Prostate gland (tissue), 2 donors: ENCODE data around the gene TRAFD1. TPM values are rescaled to one million over a fixed set of nuclear protein-coding genes. Genes with fewer than 3 reads are reported as not detected.

ENCODE experiments used
- DNase-seq: peaks from one replicate; pipeline ENCODE4 v3.0.0-alpha.2; 2019; ENCODE audit warnings: low spot score
- H3K27ac ChIP-seq, 2 donors: fragments of 200-600 bp; sonication (generic); 2 replicates each; pipeline ENCODE4 v1.5.1; 2017 to 2019
- H3K27me3 ChIP-seq: fragments of 200-600 bp; sonication (generic); replicated peaks from 2 replicates; pipeline ENCODE4 v1.5.1; 2019; ENCODE audit not compliant: insufficient read depth
- H3K36me3 ChIP-seq, 2 donors: fragments of 200-600 bp; sonication (generic); 1 replicate in 1 of 2; 2 replicates in 1 of 2; pipeline versions ENCODE4 v1.5.1 to v1.8.1; 2017 to 2019
- H3K4me1 ChIP-seq: fragments of 200-600 bp; sonication (generic); replicated peaks from 2 replicates; pipeline ENCODE4 v1.5.1; 2019
- H3K4me3 ChIP-seq, 2 donors: fragments of 200-600 bp; sonication (generic); 2 replicates each; pipeline ENCODE4 v1.5.1; 2017 to 2019
- H3K9me3 ChIP-seq: fragments of 200-600 bp; sonication (generic); 2 replicates; pipeline ENCODE4 v1.5.1; 2017
- POLR2A ChIP-seq: fragments of 450-650 bp; IDR thresholded peaks from one replicate; pipeline ENCODE4 v1.6.1; 2016; ENCODE audit warnings: antibody characterized with exemption, mild to moderate bottlenecking
- POLR2AphosphoS5 ChIP-seq: sonication (generic); formaldehyde crosslinking; IDR thresholded peaks from one replicate; pipeline ENCODE4 v1.6.1; 2017; ENCODE audit warnings: antibody characterized with exemption
- WGBS: methylation state at CpG from one replicate; pipeline ENCODE4 v1.1.5; 2018; 5-methylcytosine and 5-hydroxymethylcytosine counted together
- intact Hi-C: fragments of 100-400 bp; cut with DNase I; formaldehyde crosslinking; loops from one replicate; pipeline ENCODE4 v1.14.2; 2022
- total RNA-seq, 2 donors: library from RNA; depleted of rRNA; stranded (reverse); fragments of >200 nt; gene quantifications; one replicate each; pipeline ENCODE4 v1.1.0, GENCODE V29; 2016
- TF ChIP-seq, protein P1 (sequence below), 4 experiments: fragments of 200-600 bp in 2 of 4; fragments of 450-650 bp in 2 of 4; sonication (generic) in 2 of 4; IDR thresholded peaks; 1 replicate in 3 of 4; 2 replicates in 1 of 4; pipeline ENCODE4 v1.5.1; 2016 to 2019; ENCODE audit warnings: antibody characterized with exemption in 4 of 4, mild to moderate bottlenecking in 2 of 4, moderate library complexity in 2 of 4

The TRAFD1 gene
- total RNA-seq, 2 donors from 2014 or later: 44.8 to 56.4 TPM

DNA sequence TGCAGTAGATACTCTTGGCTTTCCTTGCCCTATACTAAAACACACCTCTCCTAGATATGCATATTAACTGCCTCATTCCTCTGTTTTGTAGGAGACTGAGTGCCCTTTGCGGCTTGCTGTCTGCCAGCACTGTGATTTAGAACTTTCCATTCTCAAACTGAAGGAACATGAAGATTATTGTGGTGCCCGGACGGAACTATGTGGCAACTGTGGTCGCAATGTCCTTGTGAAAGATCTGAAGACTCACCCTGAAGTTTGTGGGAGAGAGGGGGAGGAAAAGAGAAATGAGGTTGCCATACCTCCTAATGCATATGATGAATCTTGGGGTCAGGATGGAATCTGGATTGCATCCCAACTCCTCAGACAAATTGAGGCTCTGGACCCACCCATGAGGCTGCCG, 15.4 kb downstream of the TRAFD1 start:
- TF ChIP-seq, protein P1, sequence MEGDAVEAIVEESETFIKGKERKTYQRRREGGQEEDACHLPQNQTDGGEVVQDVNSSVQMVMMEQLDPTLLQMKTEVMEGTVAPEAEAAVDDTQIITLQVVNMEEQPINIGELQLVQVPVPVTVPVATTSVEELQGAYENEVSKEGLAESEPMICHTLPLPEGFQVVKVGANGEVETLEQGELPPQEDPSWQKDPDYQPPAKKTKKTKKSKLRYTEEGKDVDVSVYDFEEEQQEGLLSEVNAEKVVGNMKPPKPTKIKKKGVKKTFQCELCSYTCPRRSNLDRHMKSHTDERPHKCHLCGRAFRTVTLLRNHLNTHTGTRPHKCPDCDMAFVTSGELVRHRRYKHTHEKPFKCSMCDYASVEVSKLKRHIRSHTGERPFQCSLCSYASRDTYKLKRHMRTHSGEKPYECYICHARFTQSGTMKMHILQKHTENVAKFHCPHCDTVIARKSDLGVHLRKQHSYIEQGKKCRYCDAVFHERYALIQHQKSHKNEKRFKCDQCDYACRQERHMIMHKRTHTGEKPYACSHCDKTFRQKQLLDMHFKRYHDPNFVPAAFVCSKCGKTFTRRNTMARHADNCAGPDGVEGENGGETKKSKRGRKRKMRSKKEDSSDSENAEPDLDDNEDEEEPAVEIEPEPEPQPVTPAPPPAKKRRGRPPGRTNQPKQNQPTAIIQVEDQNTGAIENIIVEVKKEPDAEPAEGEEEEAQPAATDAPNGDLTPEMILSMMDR (IDR thresholded peaks at IDR 0.05): no peak
- 83% methylated on average over 5 of the region's 5 CpGs for WGBS
- intact Hi-C loops: no loop called here
- H3K4me3 ChIP-seq: no peak overlapping the region
- peaks cover 11 to 14% of the 10 kb centered on the region in 2 donors for H3K36me3 ChIP-seq
- H3K4me1 ChIP-seq: no peaks in the 10 kb centered on the region
- H3K9me3 ChIP-seq: no peaks in the 10 kb centered on the region
- no peak for DNase-seq
- H3K27ac ChIP-seq: no peak overlapping the region
- no peaks in the 10 kb centered on the region for H3K27me3 ChIP-seq

DNA sequence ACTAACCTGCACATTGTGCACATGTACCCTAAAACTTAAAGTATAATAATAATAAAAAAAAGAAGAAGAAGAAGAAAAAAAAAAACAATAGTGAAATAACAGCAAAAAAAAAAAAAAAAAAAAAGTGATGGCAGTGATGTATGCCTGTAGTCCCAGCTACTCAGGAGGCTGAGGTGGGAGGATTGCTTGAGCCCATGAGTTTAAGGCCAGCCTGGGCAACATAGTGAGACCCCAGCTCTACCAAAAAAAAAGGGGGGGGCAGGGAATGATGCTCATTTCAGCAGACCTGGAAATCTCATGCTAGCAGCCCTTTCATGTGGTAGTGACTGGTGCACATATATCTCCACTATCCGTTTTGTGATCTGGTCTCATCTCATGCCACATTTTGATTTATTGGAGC, 20.8 kb downstream of the TRAFD1 start:
- intact Hi-C loops: no loop called here
- no peak overlapping the region for H3K4me3 ChIP-seq
- DNase-seq: no peak
- H3K4me1 ChIP-seq: no peaks in the 10 kb centered on the region
- 94% methylated on average over 1 of the region's 1 CpG for WGBS
- TF ChIP-seq, protein P1 (IDR thresholded peaks at IDR 0.05): no peak
- TF ChIP-seq POLR2A (no peak), POLR2AphosphoS5 (no peak)
- peaks cover 7 to 23% of the 10 kb centered on the region in 2 donors for H3K36me3 ChIP-seq
- H3K27ac ChIP-seq: no peak overlapping the region
- no peaks in the 10 kb centered on the region for H3K27me3 ChIP-seq
- H3K9me3 ChIP-seq: no peaks in the 10 kb centered on the region

- H3K27me3 ChIP-seq: no peaks in the 10 kb centered on the region
- no peak overlapping the region for H3K27ac ChIP-seq
- H3K4me1 ChIP-seq: no peaks in the 10 kb centered on the region
- intact Hi-C loops: no loop called here
- peaks cover 16 to 23% of the 10 kb centered on the region in 2 donors for H3K36me3 ChIP-seq
- WGBS: 66% methylated on average over 3 of the region's 3 CpGs
- no peak for TF ChIP-seq POLR2A
- TF ChIP-seq, protein P1 (IDR thresholded peaks at IDR 0.05): no peak
- no peak for TF ChIP-seq POLR2AphosphoS5
- no peak for DNase-seq
- no peaks in the 10 kb centered on the region for H3K9me3 ChIP-seq
- H3K4me3 ChIP-seq: no peak overlapping the region
Observed at GRCh38 chr12:112148031-112148513, 22.7 kb downstream of the TRAFD1 start.

DNA sequence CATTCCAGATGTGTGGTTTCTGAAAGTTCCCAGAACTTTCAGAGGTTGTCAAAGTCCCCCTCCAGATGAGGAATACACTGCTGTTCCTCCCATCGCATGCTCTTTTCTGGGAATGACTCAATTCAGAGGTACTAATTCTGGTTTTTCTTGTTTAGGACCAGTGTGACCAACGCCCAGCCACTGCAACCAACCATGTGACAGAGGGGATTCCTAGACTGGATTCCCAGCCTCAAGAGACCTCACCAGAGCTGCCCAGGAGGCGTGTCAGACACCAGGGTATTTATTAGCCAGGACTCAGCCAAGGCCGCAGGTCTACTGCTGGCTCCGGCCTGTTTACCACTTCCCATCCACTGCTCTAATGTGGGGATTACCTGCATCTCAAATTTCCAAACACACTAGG, 24.2 kb downstream of the TRAFD1 start:
- no peaks in the 10 kb centered on the region for H3K9me3 ChIP-seq
- H3K4me1 ChIP-seq: no peaks in the 10 kb centered on the region
- no peak overlapping the region for H3K4me3 ChIP-seq
- DNase-seq: no peak
- no peak overlapping the region for H3K27ac ChIP-seq
- TF ChIP-seq POLR2AphosphoS5: peak; percentile 23
- TF ChIP-seq POLR2A: no peak
- intact Hi-C loops: no loop called here
- WGBS: 58% methylated on average over 5 of the region's 5 CpGs
- peaks cover 16 to 23% of the 10 kb centered on the region in 2 donors for H3K36me3 ChIP-seq
- H3K27me3 ChIP-seq: no peaks in the 10 kb centered on the region

DNA sequence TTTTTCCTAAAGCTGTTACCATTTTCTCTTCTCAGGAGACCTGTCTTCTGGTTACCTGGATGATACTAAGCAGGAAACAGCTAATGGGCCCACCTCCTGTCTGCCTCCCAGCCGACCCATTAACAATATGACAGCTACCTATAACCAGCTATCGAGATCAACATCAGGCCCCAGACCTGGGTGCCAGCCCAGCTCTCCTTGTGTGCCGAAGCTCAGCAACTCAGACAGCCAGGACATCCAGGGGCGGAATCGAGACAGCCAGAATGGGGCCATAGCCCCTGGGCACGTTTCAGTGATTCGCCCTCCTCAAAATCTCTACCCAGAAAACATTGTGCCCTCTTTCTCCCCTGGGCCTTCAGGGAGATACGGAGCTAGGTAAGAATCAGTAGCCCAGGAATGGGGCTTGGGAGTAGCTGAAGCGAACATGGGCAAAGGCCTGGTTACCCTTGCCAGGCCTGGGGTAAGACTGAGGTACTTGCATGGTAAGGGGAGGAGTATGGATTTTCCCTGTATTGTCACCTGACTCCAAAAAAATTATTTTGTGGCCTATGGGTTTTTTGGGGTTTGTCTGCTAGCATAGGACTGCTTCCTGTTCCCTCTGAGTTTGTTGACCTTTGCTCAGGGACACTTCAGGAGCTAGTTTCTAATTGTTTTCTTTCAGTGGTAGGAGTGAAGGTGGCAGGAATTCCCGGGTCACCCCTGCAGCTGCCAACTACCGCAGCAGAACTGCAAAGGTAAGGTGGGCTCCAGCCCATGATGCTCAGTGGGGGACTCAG, 26.6 kb downstream of the TRAFD1 start:
- no peak overlapping the region for H3K4me3 ChIP-seq
- DNase-seq: no peak
- no peaks in the 10 kb centered on the region for H3K27me3 ChIP-seq
- no peak for TF ChIP-seq POLR2AphosphoS5
- TF ChIP-seq POLR2A: no peak
- TF ChIP-seq, protein P1 (IDR thresholded peaks at IDR 0.05): no peak
- H3K4me1 ChIP-seq: no peaks in the 10 kb centered on the region
- 92% methylated on average over 11 of the region's 11 CpGs for WGBS
- intact Hi-C loops: no loop called here
- H3K9me3 ChIP-seq: no peaks in the 10 kb centered on the region
- H3K27ac ChIP-seq: no peak overlapping the region
- H3K36me3 ChIP-seq: peaks cover 16 to 19% of the 10 kb centered on the region in 2 donors
